ENCODE measurements around the gene ABTB2. TPM values are rescaled to one million over a fixed set of nuclear protein-coding genes. Genes with fewer than 3 reads are reported as not detected.

ABTB2 gene
- total RNA-seq, 4 donors from 2014 or later: 3.4 to 6.2 (median 4.2) TPM

DNA sequence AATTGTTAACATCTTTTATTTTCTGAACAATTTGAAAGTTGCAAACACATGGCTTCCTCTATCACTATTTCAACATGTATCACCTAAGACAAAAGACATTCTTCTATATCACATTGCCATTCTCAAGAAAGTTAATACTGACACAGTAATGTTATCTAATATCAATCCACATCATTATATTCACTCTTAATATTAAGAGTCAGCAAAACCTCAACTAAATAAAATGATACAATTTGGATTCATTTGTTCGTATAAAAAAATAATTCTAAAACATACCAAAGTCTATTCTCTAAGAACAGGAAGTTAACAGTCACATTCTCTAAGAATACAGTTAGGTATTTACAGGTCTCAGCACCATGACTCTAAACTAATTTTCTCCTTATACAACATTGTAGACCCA, 52.0 kb downstream of the ABTB2 start:
- no peak for ATAC-seq (ENCODE audit: low FRiP score)
- DNase-seq (ENCODE audit: low spot score): no peak
- TF ChIP-seq, protein P1, sequence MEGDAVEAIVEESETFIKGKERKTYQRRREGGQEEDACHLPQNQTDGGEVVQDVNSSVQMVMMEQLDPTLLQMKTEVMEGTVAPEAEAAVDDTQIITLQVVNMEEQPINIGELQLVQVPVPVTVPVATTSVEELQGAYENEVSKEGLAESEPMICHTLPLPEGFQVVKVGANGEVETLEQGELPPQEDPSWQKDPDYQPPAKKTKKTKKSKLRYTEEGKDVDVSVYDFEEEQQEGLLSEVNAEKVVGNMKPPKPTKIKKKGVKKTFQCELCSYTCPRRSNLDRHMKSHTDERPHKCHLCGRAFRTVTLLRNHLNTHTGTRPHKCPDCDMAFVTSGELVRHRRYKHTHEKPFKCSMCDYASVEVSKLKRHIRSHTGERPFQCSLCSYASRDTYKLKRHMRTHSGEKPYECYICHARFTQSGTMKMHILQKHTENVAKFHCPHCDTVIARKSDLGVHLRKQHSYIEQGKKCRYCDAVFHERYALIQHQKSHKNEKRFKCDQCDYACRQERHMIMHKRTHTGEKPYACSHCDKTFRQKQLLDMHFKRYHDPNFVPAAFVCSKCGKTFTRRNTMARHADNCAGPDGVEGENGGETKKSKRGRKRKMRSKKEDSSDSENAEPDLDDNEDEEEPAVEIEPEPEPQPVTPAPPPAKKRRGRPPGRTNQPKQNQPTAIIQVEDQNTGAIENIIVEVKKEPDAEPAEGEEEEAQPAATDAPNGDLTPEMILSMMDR (IDR thresholded peaks at IDR 0.05): no peak

DNA sequence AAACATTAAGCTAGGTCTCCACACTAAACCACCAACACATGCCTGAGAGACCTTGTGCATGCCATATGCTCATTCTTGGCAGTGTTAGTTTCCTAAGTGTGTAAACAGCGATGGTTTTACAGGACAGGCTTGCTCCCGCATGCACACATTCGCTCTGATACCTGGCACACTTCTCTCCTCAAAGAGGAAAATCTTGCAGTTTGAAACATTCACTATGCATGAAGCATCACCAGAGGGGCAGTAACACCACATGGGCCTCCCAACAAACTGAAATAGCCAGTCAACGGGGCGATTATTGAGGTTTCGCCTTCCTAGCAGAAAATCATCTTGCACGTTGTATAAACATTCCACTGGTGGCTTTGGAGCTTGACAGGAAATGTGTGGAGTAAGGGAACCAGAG, 52.6 kb downstream of the ABTB2 start:
- ATAC-seq (ENCODE audit: low FRiP score) (no peak), DNase-seq (ENCODE audit: low spot score) (no peak)
- TF ChIP-seq, protein P1 (IDR thresholded peaks at IDR 0.05): no peak

DNA sequence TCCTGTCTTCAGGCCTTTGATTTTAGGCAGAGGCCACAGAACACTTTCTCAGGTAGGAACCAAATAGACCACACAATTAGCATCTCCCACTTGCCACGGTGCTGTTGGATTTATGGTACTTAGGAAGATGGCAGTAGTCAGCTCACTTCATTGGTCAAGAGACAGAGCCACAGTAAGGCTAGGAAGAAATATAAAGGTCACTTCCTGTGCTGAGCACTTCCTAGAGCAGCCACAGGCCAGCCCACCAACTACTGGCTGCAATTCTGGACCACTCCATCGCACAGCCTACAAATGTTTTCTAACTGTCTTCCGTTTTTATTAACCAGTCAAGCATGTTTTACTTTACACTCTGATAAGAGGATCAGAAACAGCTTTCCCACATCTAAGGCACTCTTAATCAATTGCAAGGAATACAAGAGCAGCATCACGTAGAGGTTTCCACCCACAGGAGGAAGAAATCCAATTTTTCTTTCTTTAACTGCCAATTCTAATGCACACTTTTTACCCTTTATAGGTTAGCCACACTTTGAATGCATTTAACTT, 54.7 kb downstream of the ABTB2 start:
- DNase-seq (ENCODE audit: low spot score) (no peak), ATAC-seq (ENCODE audit: low FRiP score) (no peak)
- TF ChIP-seq, protein P1 (IDR thresholded peaks at IDR 0.05): no peak

DNA sequence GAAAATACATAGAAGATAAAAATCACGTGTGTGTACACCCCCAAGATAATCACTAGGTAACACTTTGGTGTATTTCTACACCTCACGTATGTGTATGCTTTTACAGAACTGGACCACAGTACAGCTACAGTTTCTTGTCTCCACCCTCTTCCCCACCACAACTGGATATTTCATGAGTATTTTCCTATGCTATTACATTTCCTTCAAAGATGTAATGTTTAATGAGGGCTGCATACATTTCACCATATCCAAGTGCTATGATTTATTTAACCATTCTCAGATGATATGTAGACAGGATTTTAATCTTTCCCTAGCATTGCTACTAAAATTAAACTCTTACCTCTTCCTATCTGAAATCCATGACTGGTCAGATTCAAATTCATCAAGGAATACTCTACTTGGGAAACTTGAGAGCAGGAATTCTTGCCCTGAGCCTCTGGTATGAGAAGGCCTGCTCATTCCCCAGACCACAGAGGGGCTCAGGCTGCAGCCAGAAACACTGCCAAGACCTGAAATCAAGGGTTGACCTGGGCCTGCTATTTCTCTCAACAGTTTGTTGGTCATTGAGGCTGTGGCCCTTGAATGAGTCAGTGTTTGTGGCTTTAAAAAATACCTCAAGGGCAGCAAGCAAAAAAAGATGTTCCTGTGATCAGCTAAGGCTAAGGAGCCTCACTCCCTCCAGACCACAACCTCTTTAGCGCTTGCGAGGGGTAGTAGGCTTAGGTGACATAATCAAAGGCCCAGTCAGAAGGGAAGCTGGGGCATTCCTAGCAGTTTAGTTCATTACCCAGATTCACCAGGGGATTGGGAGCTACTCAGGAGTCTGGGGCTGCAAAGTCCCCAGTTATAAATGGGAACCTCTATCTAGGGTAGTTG, 55.5 kb downstream of the ABTB2 start:
- TF ChIP-seq, protein P1 (IDR thresholded peaks at IDR 0.05): no peak
- no peak for DNase-seq (ENCODE audit: low spot score)
- ATAC-seq (ENCODE audit: low FRiP score): no peak

DNA sequence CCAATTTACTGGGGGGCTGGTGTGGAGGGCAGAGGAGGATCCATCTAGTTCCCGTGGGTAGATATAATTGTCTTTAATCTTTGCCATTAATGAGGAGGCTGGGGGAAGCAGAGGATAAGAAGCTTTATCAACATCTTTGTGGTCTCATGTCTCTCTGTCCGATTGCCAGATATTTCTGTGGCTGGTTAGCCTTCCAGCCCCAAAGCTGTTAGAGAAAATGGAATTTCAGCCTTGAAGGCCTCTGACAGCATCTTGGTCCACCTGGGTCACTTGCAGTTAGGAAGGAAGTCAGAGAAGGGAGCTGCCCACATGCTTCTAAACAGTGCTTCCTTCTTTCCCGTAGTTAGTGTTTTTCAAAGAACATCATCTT, 56.9 kb downstream of the ABTB2 start:
- no peak for ATAC-seq (ENCODE audit: low FRiP score)
- TF ChIP-seq, protein P1 (IDR thresholded peaks at IDR 0.05): no peak
- DNase-seq (ENCODE audit: low spot score): no peak

DNA sequence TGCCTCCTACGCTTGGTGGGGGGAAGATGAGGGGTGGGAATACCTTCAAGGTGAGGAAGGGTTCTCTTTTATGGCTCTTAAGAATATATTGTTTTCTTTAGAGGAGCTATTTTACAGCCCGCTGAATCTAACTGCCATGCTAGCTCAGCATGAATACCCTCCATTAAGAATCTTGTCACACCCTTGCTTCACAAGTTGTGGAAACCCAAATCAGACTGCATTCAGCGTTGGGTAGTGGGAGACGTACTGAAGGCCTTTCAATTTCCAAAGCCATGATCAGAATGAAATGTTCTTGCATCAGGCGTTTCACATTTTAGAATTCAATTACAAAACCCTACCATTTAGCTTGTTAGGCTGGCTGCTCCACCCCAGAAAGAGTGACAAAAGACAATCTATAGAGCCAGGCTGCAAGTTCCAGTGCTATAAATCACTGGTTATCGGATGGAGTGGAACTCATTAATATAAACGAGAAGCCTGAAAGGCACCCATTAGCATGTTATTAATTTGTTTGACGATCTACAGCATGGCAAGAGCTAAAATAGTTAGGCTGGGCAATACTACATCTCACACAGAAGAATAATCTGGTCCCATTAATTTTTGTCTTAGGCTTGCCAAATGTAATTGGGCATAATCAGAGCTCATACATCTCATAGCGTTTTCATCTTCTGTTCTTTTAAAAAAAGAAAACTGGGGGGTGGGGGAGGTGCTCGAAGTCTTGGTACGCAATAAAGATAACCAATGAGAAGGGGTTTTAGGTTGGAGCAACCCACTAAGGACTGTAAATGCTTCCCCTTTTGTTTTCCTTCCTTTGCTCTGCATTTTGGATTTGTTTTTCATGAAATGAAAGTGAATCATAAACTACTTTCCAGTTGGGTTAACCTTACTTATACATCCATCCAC, 57.5 kb downstream of the ABTB2 start:
- TF ChIP-seq, protein P1 (IDR thresholded peaks at IDR 0.05): no peak
- ATAC-seq (ENCODE audit: low FRiP score): no peak
- no peak for DNase-seq (ENCODE audit: low spot score)
